GM04504 (cell line): Measurements from ENCODE around the gene STEAP2.
A peak's percentile ranks its signal among the peaks of the same experiment; 100 is the strongest.

Experiments
- DNase-seq: peaks from one replicate; pipeline ENCODE4 v3.0.0-alpha.2; 2012; ENCODE audit warnings: low read depth

The STEAP2 gene

GRCh38 chr7:90192876-90193750 is 18.4 kb upstream of the STEAP2 start:
- peak; percentile 67 for DNase-seq

- no peak for DNase-seq
Measured at GRCh38 chr7:90194911-90195809, 16.4 kb upstream of the STEAP2 start.

GRCh38 chr7:90201500-90202195 is 9.9 kb upstream of the STEAP2 start:
- no peak for DNase-seq

- no peak for DNase-seq
Measured at GRCh38 chr7:90207956-90208355, 3.6 kb upstream of the STEAP2 start.

- no peak for DNase-seq
Measured at GRCh38 chr7:90209776-90210175, 1.8 kb upstream of the STEAP2 start.

GRCh38 chr7:90210475-90210874 is 1.1 kb upstream of the STEAP2 start:
- DNase-seq, result no peak

GRCh38 chr7:90210981-90211380 is 559 bp upstream of the STEAP2 start:
- no peak for DNase-seq

- DNase-seq, result no peak
Measured at GRCh38 chr7:90212149-90212495, 582 bp downstream of the STEAP2 start.

- no peak for DNase-seq
Measured at GRCh38 chr7:90213521-90213920, 2.0 kb downstream of the STEAP2 start.

- DNase-seq, result no peak
Measured at GRCh38 chr7:90216080-90216674, 4.6 kb downstream of the STEAP2 start.

- no peak for DNase-seq
Measured at GRCh38 chr7:90216771-90217170, 5.2 kb downstream of the STEAP2 start.

- no peak for DNase-seq
Measured at GRCh38 chr7:90222390-90222789, 10.8 kb downstream of the STEAP2 start.

GRCh38 chr7:90222811-90223725 is 11.5 kb downstream of the STEAP2 start:
- DNase-seq, result no peak

GRCh38 chr7:90224195-90224594 is 12.7 kb downstream of the STEAP2 start:
- no peak for DNase-seq

GRCh38 chr7:90225181-90225580 is 13.6 kb downstream of the STEAP2 start:
- no peak for DNase-seq

GRCh38 chr7:90225601-90226000 is 14.1 kb downstream of the STEAP2 start:
- no peak for DNase-seq

GRCh38 chr7:90227259-90227658 is 15.7 kb downstream of the STEAP2 start:
- no peak for DNase-seq

GRCh38 chr7:90229682-90230081 is 18.1 kb downstream of the STEAP2 start:
- DNase-seq, result no peak

- DNase-seq, result no peak
Measured at GRCh38 chr7:90230834-90231233, 19.3 kb downstream of the STEAP2 start.

- DNase-seq, result no peak
Measured at GRCh38 chr7:90231304-90231703, 19.8 kb downstream of the STEAP2 start.

GRCh38 chr7:90232430-90232829 is 20.9 kb downstream of the STEAP2 start:
- DNase-seq, result no peak
